ENCODE measurements around the gene CD58.

DNA sequence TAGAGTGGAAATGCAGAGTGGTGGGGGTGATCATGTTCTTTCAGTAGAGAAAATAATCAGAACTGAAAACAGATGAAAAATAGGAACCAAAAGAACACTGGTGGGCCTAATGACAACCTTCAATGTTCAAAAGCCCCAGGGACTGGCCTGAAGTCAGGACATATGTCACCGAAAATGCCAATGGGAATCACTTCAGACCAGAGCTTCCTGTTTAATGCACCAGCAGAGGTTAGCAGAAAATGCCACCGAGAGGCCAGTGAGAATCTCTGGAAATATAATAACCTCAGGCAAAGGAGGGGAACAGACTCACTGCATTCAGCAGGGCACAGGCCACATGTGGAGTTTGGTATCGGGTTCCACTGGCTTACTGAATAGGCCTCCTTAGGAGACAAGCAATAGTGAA is 15.9 kb upstream of the CD58 start:
- no peak for TF ChIP-seq FOXM1 (IDR thresholded peaks at IDR 0.05; ENCODE audit: borderline replicate concordance)
- no peak for TF ChIP-seq TARDBP (IDR thresholded peaks at IDR 0.05)
- TF ChIP-seq SP1 (IDR thresholded peaks at IDR 0.05): no peak
- TF ChIP-seq SUZ12 (IDR thresholded peaks at IDR 0.05): no peak
- no peak for TF ChIP-seq FOXK2 (IDR thresholded peaks at IDR 0.05)
- TF ChIP-seq FOXA1 (IDR thresholded peaks at IDR 0.05): no peak
- TF ChIP-seq L3MBTL2 (conservative IDR thresholded peaks at IDR 0.05): no peak
- no peak for TF ChIP-seq ARNT (IDR thresholded peaks at IDR 0.05)
- TF ChIP-seq, protein P1, sequence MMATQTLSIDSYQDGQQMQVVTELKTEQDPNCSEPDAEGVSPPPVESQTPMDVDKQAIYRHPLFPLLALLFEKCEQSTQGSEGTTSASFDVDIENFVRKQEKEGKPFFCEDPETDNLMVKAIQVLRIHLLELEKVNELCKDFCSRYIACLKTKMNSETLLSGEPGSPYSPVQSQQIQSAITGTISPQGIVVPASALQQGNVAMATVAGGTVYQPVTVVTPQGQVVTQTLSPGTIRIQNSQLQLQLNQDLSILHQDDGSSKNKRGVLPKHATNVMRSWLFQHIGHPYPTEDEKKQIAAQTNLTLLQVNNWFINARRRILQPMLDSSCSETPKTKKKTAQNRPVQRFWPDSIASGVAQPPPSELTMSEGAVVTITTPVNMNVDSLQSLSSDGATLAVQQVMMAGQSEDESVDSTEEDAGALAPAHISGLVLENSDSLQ (IDR thresholded peaks at IDR 0.05): no peak
- no peak for TF ChIP-seq BHLHE40 (IDR thresholded peaks at IDR 0.05; ENCODE audit: borderline replicate concordance)
- TF ChIP-seq HDGF (IDR thresholded peaks at IDR 0.05; ENCODE audit: borderline replicate concordance): no peak

Measured in HEK293T (cell line).